K562 treated with DMSO at 1 percent for 48 hours (cell line): ENCODE data around the gene ZNF414. TPM values are rescaled to one million over a fixed set of nuclear protein-coding genes. Genes with fewer than 3 reads are reported as not detected.

Source experiments
- total RNA-seq: library from RNA; unstranded; fragments of 300-600 nt; gene quantifications from 2 replicates; pipeline ENCODE4 v1.2.3, GENCODE V29; 2022; ENCODE audit warnings: low replicate concordance; ENCODE audit errors: extremely low read depth

Gene ZNF414, protein sequence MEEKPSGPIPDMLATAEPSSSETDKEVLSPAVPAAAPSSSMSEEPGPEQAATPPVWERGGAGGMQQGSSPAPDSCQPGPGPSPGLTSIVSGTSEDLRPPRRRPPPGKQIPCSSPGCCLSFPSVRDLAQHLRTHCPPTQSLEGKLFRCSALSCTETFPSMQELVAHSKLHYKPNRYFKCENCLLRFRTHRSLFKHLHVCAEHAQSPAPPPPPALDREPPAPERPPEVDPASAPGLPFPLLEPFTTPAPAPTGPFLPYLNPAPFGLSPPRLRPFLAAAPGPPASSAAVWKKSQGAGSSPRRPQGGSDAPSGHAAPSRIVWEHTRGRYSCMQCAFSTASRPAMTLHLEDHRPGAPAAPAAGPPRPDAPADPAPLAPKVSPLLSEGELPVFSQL
- not detected in 2 replicates for total RNA-seq

DNA sequence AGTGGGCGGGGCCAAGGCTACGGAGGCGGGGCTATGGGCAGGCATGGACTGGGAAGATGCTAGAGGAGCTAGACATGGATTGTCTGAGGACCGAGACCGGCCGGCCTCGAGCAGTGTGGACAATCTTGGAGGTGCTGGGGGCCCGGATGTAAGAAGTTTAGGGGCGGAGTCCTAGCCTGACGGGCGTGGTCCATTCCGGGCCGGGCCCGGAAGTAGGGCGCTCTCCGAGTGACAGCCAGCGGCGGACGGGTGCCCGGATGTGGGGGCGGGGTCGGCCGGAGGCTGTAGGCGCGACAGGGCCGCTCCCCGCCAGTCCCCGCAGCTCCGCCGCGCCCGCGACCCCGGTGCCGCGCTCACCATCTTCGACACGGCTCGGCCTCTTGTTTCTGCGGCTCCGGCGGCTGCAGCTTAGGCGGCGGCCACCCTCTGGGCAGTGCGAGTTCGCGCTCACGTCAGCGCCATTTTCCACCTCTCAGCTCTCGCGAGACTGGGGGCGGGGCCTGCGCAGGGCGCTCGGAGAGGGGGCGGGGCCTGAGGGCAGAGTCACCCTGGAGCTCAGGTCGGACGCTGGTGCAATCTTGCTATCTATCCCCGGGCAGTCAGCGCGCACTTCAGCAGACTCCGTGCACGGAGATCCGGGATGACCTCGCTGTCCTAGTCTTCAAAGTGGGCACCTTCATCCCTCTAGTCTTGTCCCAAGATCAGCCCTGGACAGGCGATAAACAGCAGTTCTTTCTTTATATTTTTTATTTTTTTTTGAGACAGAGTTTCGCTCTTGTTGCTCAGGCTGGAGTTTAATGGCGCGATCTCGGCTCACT is at the start of gene ZNF414:
Gene ZNF414 (minus strand): TSS at position 481 of the 818 bp plus-strand sequence. CDS start 121 bp downstream, at position 360.

Other genes with a start within 250 kb of the ZNF414 start
- gene CD320, start 205.8 kb downstream of the ZNF414 start, total RNA-seq = not detected in 2 replicates
- gene NDUFA7, start 192.8 kb downstream of the ZNF414 start, total RNA-seq = not detected in 2 replicates
- gene RPS28, start 192.7 kb downstream of the ZNF414 start, total RNA-seq = not detected in 2 replicates
- not detected in 2 replicates for gene KANK3, start 170.9 kb downstream of the ZNF414 start, total RNA-seq
- not detected in 2 replicates for gene ANGPTL4, start 150.0 kb downstream of the ZNF414 start, total RNA-seq
- not detected in 2 replicates for gene RAB11B, start 123.8 kb downstream of the ZNF414 start, total RNA-seq
- not detected in 2 replicates for gene MARCHF2, start 100.9 kb downstream of the ZNF414 start, total RNA-seq
- not detected in 2 replicates for gene HNRNPM, start 69.2 kb downstream of the ZNF414 start, total RNA-seq
- not detected in 2 replicates for gene PRAM1, start 11.5 kb downstream of the ZNF414 start, total RNA-seq
- not detected in 2 replicates for gene MYO1F, start 63.3 kb upstream of the ZNF414 start, total RNA-seq
- not detected in 2 replicates for gene ADAMTS10, start 96.5 kb upstream of the ZNF414 start, total RNA-seq
- gene NFILZ, start 116.5 kb upstream of the ZNF414 start, total RNA-seq = not detected in 2 replicates
- gene ACTL9, start 184.6 kb upstream of the ZNF414 start, total RNA-seq = not detected in 2 replicates
- not detected in 2 replicates for gene OR2Z1, start 207.5 kb upstream of the ZNF414 start, total RNA-seq